ENCODE results near the gene NAALADL1. TPM values are rescaled to one million over a fixed set of nuclear protein-coding genes. Genes with fewer than 3 reads are reported as not detected.
"Not testable (repeated sequence)": the region's sequence is repeated elsewhere in the genome, so short reads cannot be mapped to it uniquely, and the experiment has no call there.

The NAALADL1 gene
- polyA plus RNA-seq, 10 donors, result 6.3 to 10.0 (median 7.6) TPM

- no peak for DNase-seq
Observed at GRCh38 chr11:65053827-65054508, 4.4 kb downstream of the NAALADL1 start.

DNA sequence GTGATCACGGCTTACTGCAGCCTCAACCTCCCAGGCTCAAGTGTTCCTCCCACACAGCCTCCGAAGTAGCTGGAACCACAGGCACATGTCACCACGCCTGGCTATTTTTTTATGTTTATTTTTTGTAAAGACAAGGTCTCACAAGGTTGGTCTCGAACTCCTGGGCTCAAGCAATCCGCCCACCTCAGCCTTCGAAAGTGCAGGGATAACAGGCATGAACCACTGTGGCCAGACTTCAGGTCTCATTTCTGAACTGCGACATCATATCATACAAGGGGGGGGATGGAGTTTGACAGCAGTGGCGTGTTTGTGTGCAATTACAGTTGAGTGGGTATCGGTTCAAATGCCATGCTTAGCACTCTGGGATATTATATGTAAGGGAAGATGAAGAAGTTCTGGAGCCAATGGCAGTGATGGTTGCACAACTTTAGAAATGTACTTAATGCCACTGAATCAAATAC, 6.9 kb downstream of the NAALADL1 start:
- DNase-seq, result no peak

GRCh38 chr11:65047581-65048422, 10.6 kb downstream of the NAALADL1 start:
- DNase-seq, result peak in 1 of 3 donors; percentile 66

- DNase-seq, result no peak
Observed at GRCh38 chr11:65045728-65046127, 12.6 kb downstream of the NAALADL1 start.

DNA sequence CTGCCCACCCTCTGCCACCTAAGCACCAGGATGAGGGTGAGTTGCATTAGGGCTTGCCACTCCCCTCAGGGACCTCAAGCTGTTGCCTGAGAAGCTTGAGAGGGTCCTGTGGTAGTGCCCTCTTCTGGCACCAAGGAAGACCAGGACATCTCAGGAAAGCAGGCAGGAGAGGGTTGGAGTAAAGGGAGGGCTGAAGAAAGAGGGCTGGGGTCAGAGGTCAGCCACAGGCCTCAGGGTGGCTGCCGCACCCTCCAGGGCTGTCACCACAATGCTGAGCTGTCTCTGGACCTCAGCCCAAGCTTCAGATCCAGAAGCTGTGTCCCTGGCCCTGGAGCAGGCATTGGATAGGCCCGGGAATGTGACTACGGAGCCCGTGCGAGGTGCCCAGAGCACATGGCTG, 13.3 kb downstream of the NAALADL1 start:
- DNase-seq, result no peak

- DNase-seq, result peak in 2 of 3 donors; percentile 62 to 76
Observed at GRCh38 chr11:65043881-65044501, 14.4 kb downstream of the NAALADL1 start.

- no peak for DNase-seq
Observed at GRCh38 chr11:65042891-65043290, 15.5 kb downstream of the NAALADL1 start.

DNA sequence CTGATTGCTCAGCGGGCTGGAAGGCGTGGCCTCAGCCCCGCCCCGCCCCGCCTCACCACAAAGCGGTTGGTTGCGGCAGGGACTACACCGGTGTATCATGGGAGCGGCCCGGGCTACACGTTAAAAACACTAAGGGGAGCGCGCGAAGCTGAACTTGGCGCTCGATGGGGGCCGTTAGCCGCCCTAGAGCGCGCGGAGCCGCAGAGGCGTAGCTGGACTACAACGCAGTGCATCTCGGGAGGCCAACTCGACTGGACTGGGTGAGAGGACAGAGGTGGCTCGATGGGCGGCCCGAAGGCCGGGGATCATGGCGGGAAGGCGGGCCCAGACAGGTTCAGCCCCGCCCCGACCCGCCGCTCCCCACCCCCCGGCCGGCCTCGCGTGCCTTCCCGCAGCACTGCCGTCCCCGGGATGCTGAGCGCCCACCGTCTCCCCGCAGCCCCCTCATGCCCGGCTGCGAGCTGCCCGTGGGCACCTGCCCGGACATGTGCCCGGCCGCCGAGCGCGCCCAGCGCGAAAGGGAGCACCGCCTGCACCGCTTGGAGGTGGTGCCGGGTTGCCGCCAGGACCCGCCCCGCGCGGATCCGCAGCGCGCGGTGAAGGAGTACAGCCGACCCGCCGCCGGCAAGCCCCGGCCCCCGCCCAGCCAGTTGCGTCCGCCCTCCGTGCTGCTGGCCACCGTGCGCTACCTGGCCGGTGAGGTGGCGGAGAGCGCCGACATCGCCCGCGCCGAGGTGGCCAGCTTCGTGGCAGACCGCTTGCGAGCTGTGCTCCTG, 17.3 kb downstream of the NAALADL1 start, which contains the start of gene SAC3D1:
SAC3D1 (plus strand) TSS at position 364 of the 776 bp plus-strand sequence; CDS start at position 447, 83 bp downstream.
- peak; percentile 90 to 97 (median 93) for DNase-seq

- DNase-seq, result no peak
Observed at GRCh38 chr11:65040520-65040846, 17.9 kb downstream of the NAALADL1 start.

GRCh38 chr11:65036931-65037330, 21.4 kb downstream of the NAALADL1 start:
- no peak for DNase-seq

DNA sequence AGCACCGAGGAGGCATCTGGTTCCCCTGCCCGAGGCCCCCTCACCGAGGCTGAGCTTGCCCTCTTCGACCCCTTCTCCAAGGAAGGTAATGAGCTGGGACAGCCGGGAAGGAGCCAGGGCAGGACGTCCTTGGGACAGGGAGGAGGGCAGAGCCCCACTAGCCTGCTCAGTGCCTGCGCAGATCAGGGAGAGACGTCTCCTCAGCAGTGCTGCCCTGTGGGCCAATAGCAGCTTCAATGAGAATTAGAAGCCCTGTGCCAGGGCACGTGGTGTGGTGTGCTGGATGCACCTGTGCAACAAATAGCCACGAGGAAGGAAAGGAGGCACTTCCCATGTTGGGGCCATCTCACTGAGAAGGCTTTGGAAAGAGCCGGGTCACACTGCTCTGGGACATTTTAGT, 22.8 kb downstream of the NAALADL1 start:
- DNase-seq, result no peak

DNA sequence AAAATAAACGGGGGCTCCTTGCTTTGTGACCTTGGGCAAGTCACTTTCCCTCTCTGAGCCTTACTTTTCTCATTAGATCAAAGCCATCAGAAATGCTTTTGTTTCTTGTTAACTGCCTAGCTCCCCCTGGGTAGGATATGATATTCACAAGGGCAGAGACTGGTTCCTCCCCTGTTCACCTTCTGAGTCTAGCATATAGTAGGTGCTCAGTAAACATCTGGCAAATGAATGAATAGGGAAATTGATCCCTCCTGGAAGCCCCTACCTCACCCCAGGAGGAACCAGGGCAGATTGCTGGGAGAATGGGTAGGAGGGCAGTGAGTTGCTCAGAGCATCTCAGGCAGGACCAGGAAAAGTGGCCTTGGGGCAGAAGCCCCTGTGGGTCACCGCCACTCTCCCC, 23.9 kb downstream of the NAALADL1 start:
- no peak for DNase-seq

DNA sequence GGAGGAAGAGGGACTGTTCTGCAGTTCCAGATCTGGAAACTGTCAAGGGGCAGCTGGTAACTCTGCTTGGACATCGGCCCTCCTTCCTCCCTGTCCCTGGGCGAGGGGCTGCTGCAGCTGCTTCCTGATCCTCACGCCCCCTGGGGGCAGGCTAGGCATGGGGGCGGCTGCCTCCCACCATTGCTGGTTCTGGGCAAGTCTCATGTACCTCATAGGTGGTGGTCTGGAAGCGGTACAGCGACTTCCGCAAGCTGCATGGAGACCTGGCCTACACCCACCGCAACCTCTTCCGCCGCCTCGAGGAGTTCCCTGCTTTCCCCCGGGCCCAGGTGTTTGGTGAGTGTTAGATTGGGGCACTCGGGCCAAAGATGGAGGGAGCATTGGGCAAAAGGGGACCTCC, 26.1 kb downstream of the NAALADL1 start:
- DNase-seq, result no peak

DNA sequence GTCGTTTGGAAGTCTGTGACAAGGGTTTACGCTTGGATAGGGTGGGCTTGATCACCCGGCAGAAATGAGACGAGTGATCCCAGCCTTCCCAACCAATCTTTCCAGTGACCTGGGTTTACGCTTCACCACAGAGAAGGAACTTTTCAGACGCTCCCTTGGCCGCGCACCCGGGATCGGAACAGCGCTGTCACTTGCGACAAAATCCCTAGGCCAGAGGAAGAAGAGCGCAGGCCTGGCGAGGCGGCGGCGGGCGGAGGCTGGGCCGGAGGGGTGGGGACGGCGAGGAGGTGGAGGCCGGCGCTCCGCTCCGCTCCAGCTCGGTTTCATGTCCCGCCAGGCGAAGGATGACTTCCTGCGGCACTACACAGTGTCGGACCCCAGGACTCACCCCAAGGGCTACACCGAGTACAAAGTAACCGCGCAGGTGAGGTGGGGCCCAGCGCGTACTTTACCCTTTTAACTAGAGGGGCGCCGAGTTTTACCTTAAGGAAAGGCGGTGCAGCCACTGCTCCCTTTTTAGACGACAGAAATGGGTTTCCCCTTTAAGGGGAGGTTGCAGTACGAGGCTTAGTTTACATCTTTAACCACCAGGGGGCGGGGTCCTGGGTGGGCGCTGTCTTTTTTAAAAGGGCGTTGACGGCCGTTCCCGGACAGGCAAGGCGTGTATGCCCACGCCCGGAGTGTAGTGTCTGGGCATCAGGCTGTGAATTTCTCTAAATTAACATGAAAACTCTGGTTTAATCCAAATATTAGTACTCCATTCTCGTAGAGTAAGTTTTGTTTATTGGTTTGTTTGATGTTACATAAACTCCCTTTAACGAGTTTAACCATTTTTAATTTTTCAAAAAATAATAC, 30.9 kb downstream of the NAALADL1 start, which contains the start of gene SNX15:
SNX15 (plus strand) TSS at position 227 of the 855 bp plus-strand sequence; CDS start at position 326, 99 bp downstream.
- peak; percentile 97 to 99 (median 97) for DNase-seq

- no peak for DNase-seq
Observed at GRCh38 chr11:65026810-65027209, 31.5 kb downstream of the NAALADL1 start.

GRCh38 chr11:65023502-65023901, 34.9 kb downstream of the NAALADL1 start:
- not testable (repeated sequence) for DNase-seq

- DNase-seq, result no peak
Observed at GRCh38 chr11:65021509-65021908, 36.8 kb downstream of the NAALADL1 start.

DNA sequence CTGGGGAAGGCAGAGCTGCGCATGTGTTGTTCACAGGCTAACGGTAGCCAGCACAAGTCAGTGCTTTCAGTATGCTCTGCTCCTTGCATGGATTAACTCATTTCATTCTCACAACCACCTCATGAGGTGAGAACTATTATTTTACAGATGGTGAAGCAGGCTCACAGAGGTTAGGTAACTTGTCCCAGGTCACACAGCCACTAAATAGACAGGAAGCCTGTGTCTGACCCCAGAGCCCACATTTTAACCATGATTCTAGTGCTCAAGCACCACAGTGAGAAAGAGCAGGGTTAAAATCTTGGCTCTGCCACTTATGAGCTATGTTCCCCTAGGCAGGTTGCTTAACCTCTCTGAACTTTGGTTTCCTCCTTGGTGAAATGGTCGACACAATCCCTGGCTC, 37.4 kb downstream of the NAALADL1 start:
- DNase-seq, result no peak

DNA sequence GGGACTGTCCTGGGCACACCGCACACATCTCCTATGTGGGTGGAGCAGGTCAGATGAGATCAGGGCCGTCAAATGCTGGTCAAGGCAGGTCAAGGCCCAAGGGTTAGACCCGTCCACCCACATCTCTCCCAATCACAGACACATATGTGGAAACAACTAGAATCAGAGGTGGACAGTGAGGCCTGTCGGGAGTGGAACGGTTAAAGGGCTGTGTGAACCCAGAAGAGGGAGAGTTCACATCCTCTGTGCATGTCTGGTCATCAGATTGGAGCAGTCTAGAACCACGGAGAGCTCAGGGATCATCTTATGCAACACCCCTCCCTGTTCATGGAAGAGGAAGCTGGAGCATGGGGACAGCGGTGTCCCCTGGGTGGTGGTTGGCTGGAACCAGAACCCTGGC, 38.5 kb downstream of the NAALADL1 start:
- no peak for DNase-seq

GRCh38 chr11:65017937-65018336, 40.4 kb downstream of the NAALADL1 start:
- no peak for DNase-seq

DNA sequence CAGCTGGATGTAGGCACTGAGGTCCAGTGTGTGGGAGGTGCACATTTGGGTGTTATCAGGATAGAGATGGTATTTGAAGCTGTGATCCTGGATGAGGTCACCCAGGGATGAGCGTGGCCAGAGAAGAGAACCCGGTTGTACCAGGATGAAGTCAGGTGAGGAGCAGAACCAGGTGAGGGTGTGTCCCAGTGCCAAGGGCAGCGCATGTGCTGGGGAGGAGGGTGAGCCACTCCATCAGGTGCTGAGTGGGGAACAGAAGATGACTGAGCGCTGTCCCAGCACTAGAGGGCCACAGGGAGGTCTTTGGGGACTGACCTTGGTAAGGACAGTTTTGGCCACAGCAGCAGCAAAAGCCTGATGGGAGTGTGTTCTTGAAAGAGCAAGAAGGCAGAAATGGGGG, 41.6 kb downstream of the NAALADL1 start:
- no peak for DNase-seq

All from muscle of back (tissue), 11 donors.